Measurements from ENCODE around the gene YAP1.
"Not testable (repeated sequence)": the region's sequence is repeated elsewhere in the genome, so short reads cannot be mapped to it uniquely, and the experiment has no call there.

YAP1 gene

DNA sequence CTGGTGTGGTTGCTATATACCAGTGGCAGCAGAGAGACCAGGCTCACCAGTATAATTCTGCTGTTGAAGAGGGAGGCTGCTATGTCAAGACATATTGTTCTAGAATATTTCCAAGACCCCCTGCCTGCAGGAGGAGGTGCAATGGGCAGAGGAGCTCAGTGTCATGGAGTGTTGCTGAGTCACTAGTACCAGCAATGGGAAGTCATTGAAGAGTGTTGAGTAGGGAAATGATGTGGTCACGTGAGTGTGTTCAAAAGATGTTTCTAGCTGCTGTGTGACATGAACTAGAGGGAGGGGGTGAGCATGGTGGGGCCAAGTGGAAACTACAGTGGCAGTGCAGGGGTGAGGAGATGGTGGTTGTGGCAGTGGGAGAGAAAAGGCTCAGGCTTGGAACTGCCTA, 130.8 kb downstream of the YAP1 start:
- DNase-seq (ENCODE audit: low read depth), result no peak

- no peak for DNase-seq (ENCODE audit: low read depth)
Measured at GRCh38 chr11:102243399-102243884, 133.2 kb downstream of the YAP1 start.

GRCh38 chr11:102244681-102245409, 134.6 kb downstream of the YAP1 start:
- no peak for DNase-seq (ENCODE audit: low read depth)

DNA sequence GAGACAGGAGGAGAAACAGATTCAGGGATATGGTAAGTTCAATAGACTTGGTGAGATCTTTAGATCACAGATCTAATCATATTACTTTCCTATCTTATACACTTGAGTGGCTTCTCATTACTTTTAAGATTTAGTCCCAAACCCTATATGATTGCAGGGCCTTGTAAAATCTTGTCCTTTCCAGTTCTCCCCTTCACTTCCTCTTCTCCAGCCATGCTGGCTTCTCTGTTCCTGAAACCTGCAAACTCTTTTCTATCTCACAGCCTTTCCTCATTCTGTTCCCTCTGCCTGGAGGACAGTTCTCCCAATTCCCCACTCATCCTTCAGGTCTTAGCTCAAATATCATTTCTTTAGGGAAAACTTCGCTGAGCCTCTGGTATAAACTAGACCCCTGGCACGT, 141.2 kb downstream of the YAP1 start:
- DNase-seq (ENCODE audit: low read depth), result no peak

- DNase-seq (ENCODE audit: low read depth), result no peak
Measured at GRCh38 chr11:102252339-102252891, 142.2 kb downstream of the YAP1 start.

- DNase-seq (ENCODE audit: low read depth), result no peak
Measured at GRCh38 chr11:102253020-102253715, 142.9 kb downstream of the YAP1 start.

DNA sequence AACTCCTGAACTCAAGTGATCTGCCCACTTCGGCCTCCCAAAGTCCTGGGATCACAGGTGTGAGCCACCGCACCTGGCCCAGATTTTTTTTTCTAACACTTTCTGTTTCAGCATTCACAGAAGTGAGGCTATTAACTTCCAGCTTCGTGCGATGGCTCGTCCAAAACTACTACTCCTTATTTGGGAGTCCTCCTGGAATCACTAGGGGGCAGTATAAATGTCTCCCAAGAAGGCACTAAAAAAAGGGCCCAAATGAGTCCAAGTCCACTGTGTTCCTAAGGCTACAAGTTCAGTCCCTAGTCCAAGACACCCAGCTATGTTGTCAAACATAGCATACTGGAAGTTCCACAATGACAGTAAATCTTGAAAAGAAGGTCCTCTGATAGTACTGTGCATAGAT, 143.8 kb downstream of the YAP1 start:
- DNase-seq (ENCODE audit: low read depth), result no peak

DNA sequence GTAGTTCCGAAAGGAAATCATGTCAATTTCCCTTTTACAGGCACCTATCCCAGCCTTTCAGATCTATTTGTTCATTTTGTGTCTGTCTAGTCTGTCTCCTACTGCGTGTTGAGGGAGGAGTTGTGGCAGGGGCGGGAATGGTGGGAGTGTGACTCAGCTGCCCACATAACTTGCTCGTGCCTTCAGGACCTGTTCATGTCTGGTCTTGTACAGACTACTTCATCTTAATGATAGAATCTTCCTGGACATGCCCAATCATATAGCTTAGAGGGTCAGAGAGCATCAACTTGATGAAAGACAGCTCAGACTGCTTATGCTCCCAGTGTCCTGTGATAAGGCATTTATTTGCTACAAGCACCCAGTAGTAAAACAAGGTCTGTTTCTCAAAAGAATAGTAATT, 146.0 kb downstream of the YAP1 start:
- DNase-seq (ENCODE audit: low read depth), result no peak

DNA sequence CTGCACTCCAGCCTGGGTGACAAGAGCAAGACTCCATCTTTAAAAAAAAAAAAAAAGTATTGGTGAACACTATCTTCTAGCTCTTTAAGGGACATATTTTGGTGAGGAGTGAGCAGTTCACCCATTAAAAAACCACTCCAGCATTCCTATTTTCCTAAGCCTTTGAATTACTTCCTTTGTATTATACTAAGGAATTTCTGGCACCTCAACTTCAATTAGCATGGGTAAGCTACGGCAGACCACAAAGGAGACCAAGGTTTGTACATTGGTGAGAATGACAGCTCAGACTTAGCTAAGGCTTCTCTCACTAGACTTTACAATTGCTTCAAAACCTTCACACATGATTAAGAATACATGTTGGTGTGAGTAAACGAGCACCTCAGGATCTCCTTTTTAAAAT, 150.0 kb downstream of the YAP1 start:
- DNase-seq (ENCODE audit: low read depth), result no peak

GRCh38 chr11:102263379-102264003, 153.2 kb downstream of the YAP1 start:
- DNase-seq (ENCODE audit: low read depth), result no peak

DNA sequence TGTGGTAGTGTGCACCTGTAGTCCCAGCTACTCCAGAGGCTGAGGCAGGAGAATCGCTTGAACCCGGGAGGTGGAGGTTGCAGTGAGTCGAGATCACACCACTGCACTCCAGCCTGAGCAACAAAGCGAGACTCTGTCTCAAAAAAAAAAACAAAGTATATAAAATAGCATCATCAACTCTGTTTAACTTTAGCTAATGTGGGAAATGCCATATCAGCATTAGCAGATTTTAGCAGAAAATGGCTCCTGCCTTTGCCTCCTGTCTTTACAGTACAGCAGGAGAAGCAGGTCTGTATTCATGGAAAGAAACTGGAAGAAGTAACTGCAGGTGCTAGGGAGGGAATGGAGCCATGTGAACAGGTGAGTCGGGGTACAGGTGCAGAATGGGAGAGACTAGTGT, 154.5 kb downstream of the YAP1 start:
- DNase-seq (ENCODE audit: low read depth), result not testable (repeated sequence)

- no peak for DNase-seq (ENCODE audit: low read depth)
Measured at GRCh38 chr11:102266099-102266498, 155.9 kb downstream of the YAP1 start.

DNA sequence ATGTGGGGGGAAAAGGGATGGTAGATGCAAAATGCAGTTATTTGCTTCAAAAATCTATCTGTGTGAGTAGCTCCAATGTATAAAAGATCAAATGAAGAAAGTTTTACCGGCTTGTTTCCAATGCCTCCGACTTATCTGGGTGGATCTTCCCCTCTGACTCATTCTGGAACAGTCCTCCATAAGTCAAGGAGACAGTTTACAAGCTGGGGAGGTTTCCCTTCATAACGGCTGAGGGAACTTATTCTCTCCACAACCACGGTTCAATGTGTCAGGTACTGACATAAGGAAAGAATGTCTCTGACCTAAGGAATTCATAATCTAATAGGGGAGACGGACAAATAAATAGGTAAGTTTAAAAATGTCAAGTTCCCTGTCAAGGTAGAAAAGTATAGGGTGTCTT, 157.4 kb downstream of the YAP1 start:
- DNase-seq (ENCODE audit: low read depth), result no peak

GRCh38 chr11:102268083-102268984, 158.1 kb downstream of the YAP1 start:
- peak; percentile 50 for DNase-seq (ENCODE audit: low read depth)

DNA sequence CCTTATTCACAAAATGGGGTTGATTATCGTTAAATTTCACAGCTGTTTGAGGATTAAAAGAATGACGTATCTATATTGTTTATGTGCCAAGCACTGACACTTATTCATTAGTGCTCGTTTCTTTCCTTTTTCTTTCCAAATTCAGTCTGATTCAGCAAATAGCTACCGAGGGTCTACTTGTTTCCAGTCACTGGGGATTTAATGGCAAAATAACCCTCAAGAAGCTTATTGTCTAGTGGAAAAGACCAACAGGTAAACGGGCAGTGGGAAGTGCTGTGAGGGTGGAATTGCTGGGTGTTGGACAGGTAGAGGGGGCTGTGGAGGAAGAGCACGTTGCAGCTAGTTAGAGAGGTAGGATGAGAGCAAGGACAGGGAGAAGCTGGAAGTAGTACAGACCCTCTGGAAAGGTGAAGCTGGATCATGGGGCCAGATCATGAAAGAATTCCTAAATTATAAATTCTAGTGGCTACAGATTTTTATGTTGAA, 158.8 kb downstream of the YAP1 start:
- DNase-seq (ENCODE audit: low read depth), result no peak

DNA sequence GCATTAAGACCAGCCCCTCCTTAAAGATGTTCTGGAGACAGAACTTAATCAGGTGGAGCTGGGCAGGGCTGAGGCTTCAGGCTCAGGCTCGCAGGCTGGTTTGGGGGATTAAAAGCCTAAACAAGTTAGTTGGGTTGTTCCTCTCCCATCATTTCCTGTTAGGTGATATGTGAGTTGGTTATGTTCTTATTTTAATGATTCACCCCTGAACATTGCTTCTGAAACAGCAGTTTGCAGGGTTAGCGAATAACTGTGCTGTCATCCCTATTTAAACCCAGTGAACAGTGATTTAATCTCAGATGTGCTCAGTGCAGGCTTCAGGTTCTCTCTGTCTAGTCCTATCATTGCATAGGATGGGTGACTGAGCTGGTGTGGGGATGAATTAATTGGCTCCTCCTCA, 159.7 kb downstream of the YAP1 start:
- no peak for DNase-seq (ENCODE audit: low read depth)

- no peak for DNase-seq (ENCODE audit: low read depth)
Measured at GRCh38 chr11:102272047-102272824, 162.0 kb downstream of the YAP1 start.

DNA sequence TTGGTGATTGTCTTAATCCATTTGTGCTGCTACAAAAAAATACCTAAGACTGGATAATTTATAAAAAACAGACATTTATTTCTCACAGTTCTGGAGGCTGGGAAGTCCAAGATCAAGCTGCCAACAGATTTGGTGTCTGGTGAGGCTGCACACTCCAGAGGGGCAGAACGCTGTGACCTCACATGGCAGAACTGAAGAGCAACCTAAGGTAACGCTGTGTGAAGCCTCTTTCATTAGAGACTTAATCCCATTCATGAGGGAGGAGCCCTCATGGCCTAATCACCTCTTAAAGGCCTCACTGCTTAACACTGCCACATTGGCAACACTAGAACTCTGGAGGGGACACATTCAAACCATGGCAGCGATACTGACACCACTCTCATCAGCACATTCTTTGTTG, 164.4 kb downstream of the YAP1 start:
- no peak for DNase-seq (ENCODE audit: low read depth)

- DNase-seq (ENCODE audit: low read depth), result no peak
Measured at GRCh38 chr11:102276362-102276761, 166.1 kb downstream of the YAP1 start.

- no peak for DNase-seq (ENCODE audit: low read depth)
Measured at GRCh38 chr11:102276783-102277182, 166.5 kb downstream of the YAP1 start.

GRCh38 chr11:102279641-102280170, 169.5 kb downstream of the YAP1 start:
- DNase-seq (ENCODE audit: low read depth), result no peak

Data from activated gamma-delta T cell treated with anti-CD3 and anti-CD28 coated beads, Interleukin-2, amount 50 U/mL, for 16 hours (primary cell).